ENCODE results near the gene PARVB.

Gene PARVB

GRCh38 chr22:44207173-44207980 is 183.3 kb downstream of the PARVB start:
- no peaks in the 10 kb centered on the region for H3K27me3 ChIP-seq
- no peak overlapping the region for H3K4me3 ChIP-seq (ENCODE audit: low read depth in 1 of 2, low read length in 1 of 2)
- H3K4me1 ChIP-seq (ENCODE audit: control insufficient read depth in 1 of 2, insufficient read depth in 1 of 2, low read depth in 1 of 2, low read length in 1 of 2), result no peaks in the 10 kb centered on the region
- no peak for TF ChIP-seq CTCF (IDR thresholded peaks at IDR 0.05)
- no peak overlapping the region for H3K27ac ChIP-seq
- H3K9me3 ChIP-seq, result no peaks in the 10 kb centered on the region
- peaks cover 50% of the 10 kb centered on the region for H3K36me3 ChIP-seq

- H3K9me3 ChIP-seq, result no peaks in the 10 kb centered on the region
- no peak for TF ChIP-seq CTCF (IDR thresholded peaks at IDR 0.05)
- H3K4me3 ChIP-seq (ENCODE audit: low read depth in 1 of 2, low read length in 1 of 2), result no peak overlapping the region
- H3K27me3 ChIP-seq, result no peaks in the 10 kb centered on the region
- H3K36me3 ChIP-seq, result peaks cover 50% of the 10 kb centered on the region
- H3K4me1 ChIP-seq (ENCODE audit: control insufficient read depth in 1 of 2, insufficient read depth in 1 of 2, low read depth in 1 of 2, low read length in 1 of 2), result no peaks in the 10 kb centered on the region
- H3K27ac ChIP-seq, result no peak overlapping the region
Observed at GRCh38 chr22:44207981-44208317, 183.8 kb downstream of the PARVB start.

DNA sequence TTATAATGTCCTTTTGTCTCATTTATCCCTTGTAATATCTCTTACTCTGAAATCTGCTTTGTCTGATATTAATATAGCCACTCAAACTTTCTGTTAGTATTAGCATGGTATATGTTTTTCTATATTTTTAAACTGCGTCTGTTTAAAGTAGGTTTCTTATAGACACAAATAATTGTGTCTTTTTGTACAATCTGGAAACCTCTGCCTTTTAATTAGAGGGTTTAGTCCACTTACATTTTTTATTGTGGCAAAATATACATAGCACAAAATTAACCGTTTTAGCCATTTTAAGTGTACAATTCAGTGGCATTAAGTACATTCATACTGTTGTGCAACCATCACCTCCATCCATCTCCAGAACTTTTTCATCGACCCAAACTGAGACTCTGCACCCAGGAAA is 185.2 kb downstream of the PARVB start:
- TF ChIP-seq CTCF (IDR thresholded peaks at IDR 0.05), result no peak
- H3K4me3 ChIP-seq (ENCODE audit: low read depth in 1 of 2, low read length in 1 of 2), result no peak overlapping the region
- peaks cover 43% of the 10 kb centered on the region for H3K36me3 ChIP-seq
- H3K27ac ChIP-seq, result no peak overlapping the region
- no peaks in the 10 kb centered on the region for H3K27me3 ChIP-seq
- no peaks in the 10 kb centered on the region for H3K9me3 ChIP-seq
- H3K4me1 ChIP-seq (ENCODE audit: control insufficient read depth in 1 of 2, insufficient read depth in 1 of 2, low read depth in 1 of 2, low read length in 1 of 2), result no peaks in the 10 kb centered on the region

GRCh38 chr22:44210722-44211121 is 186.6 kb downstream of the PARVB start:
- TF ChIP-seq CTCF (IDR thresholded peaks at IDR 0.05), result no peak
- Histone ChIP-seq H3K4me1 (ENCODE audit: control insufficient read depth in 1 of 2, insufficient read depth in 1 of 2, low read depth in 1 of 2, low read length in 1 of 2) (no peaks in the 10 kb centered on the region), H3K27ac (no peak overlapping the region), H3K36me3 (peaks cover 29% of the 10 kb centered on the region), H3K4me3 (ENCODE audit: low read depth in 1 of 2, low read length in 1 of 2) (no peak overlapping the region), H3K27me3 (no peaks in the 10 kb centered on the region), H3K9me3 (no peaks in the 10 kb centered on the region)

DNA sequence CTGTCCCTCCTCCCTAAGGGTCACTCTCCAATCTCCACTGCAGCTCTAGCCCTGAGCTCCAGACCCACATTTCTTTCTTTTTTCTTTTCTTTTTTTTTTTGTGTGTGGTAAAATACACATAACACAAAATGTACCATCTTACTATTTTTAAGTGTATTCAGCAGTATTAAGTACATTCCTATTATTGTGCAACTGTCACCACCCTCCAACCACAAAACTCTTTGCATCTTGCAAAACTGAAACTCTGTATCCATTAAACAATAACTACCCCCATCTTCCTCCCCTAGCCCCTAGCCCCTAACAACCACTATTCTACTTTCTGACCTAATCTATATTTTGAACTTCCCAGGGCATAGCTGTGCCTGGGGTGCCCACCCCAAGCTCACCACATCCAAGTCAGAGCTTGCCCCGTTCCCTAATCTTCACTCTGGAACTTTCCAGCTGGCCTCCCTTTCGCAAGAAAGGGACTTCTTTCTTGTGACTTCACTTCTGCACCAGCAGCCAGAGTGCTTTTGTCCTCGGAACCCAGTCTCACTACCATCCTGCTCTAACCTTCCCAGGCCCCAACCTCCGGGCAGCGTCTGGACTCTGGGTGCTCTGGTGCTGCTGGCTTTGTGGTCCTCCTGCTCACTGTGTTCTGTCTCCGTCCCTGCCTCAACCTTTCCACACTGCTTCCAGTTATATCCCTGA is 187.3 kb downstream of the PARVB start:
- Histone ChIP-seq H3K4me1 (ENCODE audit: control insufficient read depth in 1 of 2, insufficient read depth in 1 of 2, low read depth in 1 of 2, low read length in 1 of 2) (no peaks in the 10 kb centered on the region), H3K27me3 (no peaks in the 10 kb centered on the region), H3K27ac (no peak overlapping the region), H3K4me3 (ENCODE audit: low read depth in 1 of 2, low read length in 1 of 2) (no peak overlapping the region), H3K9me3 (no peaks in the 10 kb centered on the region), H3K36me3 (peaks cover 22% of the 10 kb centered on the region)
- no peak for TF ChIP-seq CTCF (IDR thresholded peaks at IDR 0.05)

Measured in neutrophil (primary cell).